ENCODE data around the gene EBPL.
"Not testable (repeated sequence)": the region's sequence is repeated elsewhere in the genome, so short reads cannot be mapped to it uniquely, and the experiment has no call there.

Gene EBPL

GRCh38 chr13:49690995-49691784 lies at the start of gene EBPL:
EBPL (minus strand) TSS chr13:49691486; CDS start chr13:49691424, 62 bp downstream.
- in situ Hi-C loops (cut with MboI; ENCODE audit: low sequenced_read_pairs) = no loop called here

- in situ Hi-C loops (cut with MboI; ENCODE audit: low sequenced_read_pairs) = no loop called here
Measured at GRCh38 chr13:49740870-49741269, 49.6 kb upstream of the EBPL start.

- in situ Hi-C loops (cut with MboI; ENCODE audit: low sequenced_read_pairs) = no loop called here
Measured at GRCh38 chr13:49739498-49740187, 48.4 kb upstream of the EBPL start.

DNA sequence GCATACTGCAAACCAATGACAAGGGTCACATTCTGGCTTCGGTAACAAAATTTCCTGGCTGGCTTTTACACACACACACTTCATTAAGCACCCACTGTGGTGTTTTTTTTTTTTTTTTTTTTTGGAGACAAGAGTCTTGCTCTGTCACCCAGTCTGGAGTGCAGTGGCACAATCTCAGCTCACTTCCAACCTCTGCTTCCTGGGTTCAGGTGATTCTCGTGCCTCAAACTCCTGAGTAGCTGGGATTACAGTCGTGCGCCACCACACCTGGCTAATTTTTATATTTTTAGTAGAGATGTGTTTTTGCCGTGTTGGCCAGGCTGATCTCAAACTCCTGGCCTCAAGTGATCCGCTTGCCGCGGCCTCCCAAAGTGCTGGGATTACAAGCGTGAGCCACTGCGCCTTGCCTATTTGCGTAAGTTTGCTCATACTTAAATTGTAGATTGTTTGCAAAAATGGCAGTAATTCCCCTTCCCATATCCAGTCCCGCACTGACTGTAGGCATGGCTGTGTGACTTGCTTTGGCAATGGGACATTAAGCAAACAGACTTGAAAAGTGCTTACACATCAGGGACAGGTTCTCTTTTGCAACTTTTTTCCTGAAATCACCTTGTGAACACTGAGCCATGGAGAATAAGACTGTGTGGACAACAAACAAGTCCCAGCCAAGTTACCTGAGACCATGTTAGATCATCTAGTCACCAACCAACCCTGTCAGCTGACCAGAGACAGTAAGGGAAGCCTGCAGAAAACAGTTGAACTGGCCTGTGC lies 42.1 kb upstream of the EBPL start:
- in situ Hi-C loops (cut with MboI; ENCODE audit: low sequenced_read_pairs) = no loop called here

GRCh38 chr13:49731766-49732165 lies 40.5 kb upstream of the EBPL start:
- in situ Hi-C loops (cut with MboI; ENCODE audit: low sequenced_read_pairs) = no loop called here

DNA sequence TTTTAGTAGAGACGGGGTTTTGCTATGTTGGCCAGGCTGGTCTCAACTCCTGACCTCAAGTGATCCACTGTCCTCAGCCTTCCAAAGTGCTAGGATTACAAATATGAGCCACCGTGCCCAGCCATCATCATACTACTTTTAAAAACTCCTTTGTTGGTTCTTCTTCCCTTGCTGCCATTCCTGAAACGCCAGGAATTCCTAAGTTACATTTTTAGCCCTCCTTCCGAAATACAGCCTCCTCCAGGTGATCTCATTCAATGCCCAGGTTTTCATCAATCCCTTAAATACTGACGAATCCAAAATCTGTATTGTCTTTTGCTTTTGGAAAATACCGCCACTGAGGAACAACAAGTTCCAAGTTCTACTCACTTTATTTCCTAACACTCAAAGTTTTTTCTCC lies 25.3 kb upstream of the EBPL start:
- in situ Hi-C loops (cut with MboI; ENCODE audit: low sequenced_read_pairs) = no loop called here

- in situ Hi-C loops (cut with MboI; ENCODE audit: low sequenced_read_pairs) = no loop called here
Measured at GRCh38 chr13:49714757-49715156, 23.5 kb upstream of the EBPL start.

GRCh38 chr13:49711218-49711863 lies 20.1 kb upstream of the EBPL start:
- in situ Hi-C loops (cut with MboI; ENCODE audit: low sequenced_read_pairs) = no loop called here

- in situ Hi-C loops (cut with MboI; ENCODE audit: low sequenced_read_pairs) = not testable (repeated sequence)
Measured at GRCh38 chr13:49704264-49704663, 13.0 kb upstream of the EBPL start.

DNA sequence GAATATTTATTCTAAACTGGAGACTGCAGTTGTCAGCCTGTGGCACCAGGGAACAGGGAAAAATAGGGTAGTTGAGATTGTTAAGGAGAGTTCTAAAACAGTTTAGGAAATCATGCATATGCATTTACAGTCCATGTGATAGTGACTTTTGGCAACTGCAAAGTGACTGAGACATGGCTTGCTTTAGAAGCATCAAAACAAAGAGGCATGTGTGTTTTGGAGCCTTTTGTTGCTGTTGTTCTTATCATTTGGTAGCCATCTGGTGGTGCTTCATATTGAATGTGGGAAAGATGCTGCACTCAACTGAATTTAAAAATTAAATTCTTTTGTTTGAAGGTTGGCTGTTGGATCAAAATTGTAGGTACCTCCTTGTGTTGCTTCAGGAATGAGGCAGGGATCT lies 10.2 kb upstream of the EBPL start:
- in situ Hi-C loops (cut with MboI; ENCODE audit: low sequenced_read_pairs) = no loop called here

DNA sequence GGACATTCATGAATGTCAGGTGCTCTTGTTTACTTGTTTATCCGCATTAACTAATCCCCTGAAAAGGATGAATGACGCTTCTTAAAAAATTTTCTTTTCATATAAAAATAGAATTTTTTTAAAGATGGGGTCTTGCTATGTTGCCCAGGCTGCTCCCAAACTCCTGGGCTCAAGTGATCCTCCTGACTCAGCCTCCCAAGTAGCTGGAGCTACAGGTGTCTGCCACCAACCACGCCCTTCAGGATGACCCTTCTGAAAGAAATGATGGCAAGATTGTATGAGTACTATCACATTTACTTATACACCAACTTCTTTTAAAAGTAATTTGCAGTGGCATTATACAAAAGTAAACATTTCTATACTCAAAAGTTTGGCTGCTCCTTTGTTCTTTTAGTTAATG lies 6.2 kb upstream of the EBPL start:
- in situ Hi-C loops (cut with MboI; ENCODE audit: low sequenced_read_pairs) = no loop called here

DNA sequence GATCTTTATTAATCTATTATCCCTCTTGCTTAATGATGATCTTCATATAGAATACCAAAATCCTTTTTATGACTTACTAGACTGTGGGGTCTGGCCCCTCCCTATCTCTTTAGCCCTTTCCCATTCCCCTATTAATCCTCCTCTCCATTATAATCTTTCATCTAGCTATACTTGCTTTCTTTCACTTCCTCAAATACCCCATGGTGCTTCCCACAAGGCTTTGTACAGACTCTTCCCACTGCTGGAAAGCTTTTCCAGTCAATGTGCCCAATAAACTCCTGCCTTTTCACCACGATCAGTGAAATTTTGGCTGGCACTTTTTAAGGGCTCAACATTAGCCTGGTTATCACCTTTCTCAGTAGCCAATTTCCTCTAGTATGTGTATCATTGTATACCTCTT lies 3.2 kb upstream of the EBPL start:
- in situ Hi-C loops (cut with MboI; ENCODE audit: low sequenced_read_pairs) = no loop called here

- in situ Hi-C loops (cut with MboI; ENCODE audit: low sequenced_read_pairs) = no loop called here
Measured at GRCh38 chr13:49693877-49694276, 2.6 kb upstream of the EBPL start.

DNA sequence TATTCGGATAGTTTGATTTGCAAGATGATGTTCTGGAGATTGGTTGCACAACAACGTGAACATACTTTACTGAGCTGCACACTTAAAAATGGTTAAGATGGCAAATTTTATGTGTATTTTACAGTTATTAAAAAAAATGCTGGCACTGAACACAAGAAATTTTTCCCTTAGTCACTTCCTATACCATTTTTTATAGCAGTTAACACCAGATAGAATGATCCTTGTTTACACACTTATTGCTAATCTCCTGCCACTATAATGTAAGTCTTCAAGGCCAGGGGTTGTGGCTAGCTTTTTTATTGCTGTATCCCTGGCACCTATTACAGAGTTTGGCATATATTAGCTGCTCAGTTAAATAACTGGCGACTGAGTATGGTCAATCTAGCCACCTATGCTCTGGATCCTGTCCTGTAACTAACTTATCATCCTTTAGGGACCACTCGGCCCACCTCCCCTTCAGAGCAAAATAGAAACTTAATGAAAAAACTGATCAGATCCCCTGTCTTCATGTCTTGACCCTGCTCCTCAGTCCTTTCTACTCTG lies 2.0 kb upstream of the EBPL start:
- in situ Hi-C loops (cut with MboI; ENCODE audit: low sequenced_read_pairs) = no loop called here

- in situ Hi-C loops (cut with MboI; ENCODE audit: low sequenced_read_pairs) = no loop called here
Measured at GRCh38 chr13:49690133-49690994, 922 bp downstream of the EBPL start.

DNA sequence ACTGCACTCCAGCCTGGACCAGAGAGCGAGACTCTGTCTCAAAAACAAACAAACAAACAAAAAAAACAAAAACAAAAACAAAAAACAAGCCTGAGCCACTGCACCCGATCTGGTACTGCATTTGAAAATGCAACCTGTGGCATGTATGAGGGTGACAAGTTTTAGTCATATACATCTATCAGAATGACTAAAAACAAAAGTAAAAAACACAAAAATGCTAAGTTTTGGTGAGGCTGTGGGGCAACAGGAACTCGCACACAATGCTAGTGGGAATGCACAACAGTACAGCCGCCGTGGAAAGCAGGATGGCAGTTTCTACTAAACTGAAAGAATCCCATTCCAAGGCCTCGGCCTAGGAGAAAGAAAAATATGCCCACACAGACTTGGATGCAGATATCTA lies 7.8 kb downstream of the EBPL start:
- in situ Hi-C loops (cut with MboI; ENCODE audit: low sequenced_read_pairs) = no loop called here

- in situ Hi-C loops (cut with MboI; ENCODE audit: low sequenced_read_pairs) = no loop called here
Measured at GRCh38 chr13:49681842-49682435, 9.3 kb downstream of the EBPL start.

- in situ Hi-C loops (cut with MboI; ENCODE audit: low sequenced_read_pairs) = no loop called here
Measured at GRCh38 chr13:49679246-49679645, 12.0 kb downstream of the EBPL start.

DNA sequence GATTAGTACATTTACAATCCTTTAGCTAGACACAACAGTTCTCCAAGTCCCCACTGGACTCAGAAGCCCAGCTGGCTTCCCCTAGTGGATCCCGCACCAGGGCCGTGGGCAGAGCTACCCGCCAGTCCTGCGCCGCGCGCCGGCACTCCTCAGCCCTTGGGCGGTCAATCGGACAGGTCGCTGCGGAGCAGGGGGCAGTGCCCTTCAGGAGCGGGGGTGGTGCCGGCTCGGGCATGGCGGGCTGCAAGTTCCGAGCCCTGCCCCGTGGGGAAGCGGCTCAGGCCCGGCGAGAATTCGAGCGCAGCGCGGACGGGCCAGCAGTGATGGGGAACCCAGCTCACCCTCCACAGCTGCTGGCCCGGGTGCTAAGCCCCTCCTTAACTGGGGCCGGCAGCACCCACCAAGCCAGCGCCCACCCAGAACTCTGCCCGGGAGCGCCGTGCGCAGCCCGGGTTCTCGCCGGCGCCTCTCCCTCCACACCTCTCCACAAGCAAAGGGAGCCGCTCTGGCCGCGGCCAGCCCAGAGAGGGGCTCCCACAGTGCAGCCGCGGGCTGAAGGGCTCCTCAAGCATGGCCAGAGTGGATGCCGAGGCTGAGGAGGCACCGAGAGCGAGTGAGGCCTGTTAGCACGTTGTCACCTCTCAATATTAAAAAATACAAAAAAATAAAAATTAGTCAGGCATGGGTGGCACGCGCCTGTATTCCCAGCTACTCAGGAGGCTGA lies 12.9 kb downstream of the EBPL start:
- in situ Hi-C loops (cut with MboI; ENCODE audit: low sequenced_read_pairs) = no loop called here

All from HL-60/S4 (cell line).